ENCODE results near the gene MLPH.

DNA sequence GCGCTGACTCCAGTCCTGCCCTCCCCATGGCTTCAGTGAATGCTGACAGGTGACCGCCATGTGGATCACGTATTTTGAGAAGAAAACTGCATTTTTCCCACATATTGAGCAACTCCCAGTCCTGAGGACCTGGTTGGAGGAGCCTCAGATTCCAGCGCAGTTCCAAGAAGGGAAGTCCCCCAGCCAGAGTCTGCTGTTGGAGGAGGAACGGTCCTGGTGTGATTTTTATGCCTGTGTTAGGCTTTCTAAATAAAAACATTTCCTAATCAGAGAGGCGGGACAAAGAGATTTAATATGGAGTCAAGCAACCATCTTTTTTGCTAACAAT is 40.7 kb upstream of the MLPH start:
- no peak for TF ChIP-seq GATA3 (IDR thresholded peaks at IDR 0.05; ENCODE audit: low read depth, low read length)
- no peak for TF ChIP-seq GATA2 (IDR thresholded peaks at IDR 0.05; ENCODE audit: low read depth, low read length)
